ENCODE results near the gene MYO5B. TPM values are rescaled to one million over a fixed set of nuclear protein-coding genes. Genes with fewer than 3 reads are reported as not detected.

The MYO5B gene
- polyA plus RNA-seq, 1 donor (not counting 4 experiments of a cell fraction or from before 2014, with no cell fraction given), result 6.8 TPM

- no peak overlapping the region for H2AFZ ChIP-seq (ENCODE audit: control insufficient read depth, low read length)
- H3K4me1 ChIP-seq (ENCODE audit: control insufficient read depth, extremely low read depth, insufficient read depth, low read length), result no peaks in the 10 kb centered on the region
- no peaks in the 10 kb centered on the region for H3K36me3 ChIP-seq (ENCODE audit: control insufficient read depth in 2 of 2, extremely low read depth in 1 of 2, insufficient read depth in 2 of 2, low read length in 2 of 2)
- no peak overlapping the region for H3K27ac ChIP-seq (ENCODE audit: control insufficient read depth, insufficient read depth, low read length)
- no peak for DNase-seq (ENCODE audit: low read depth, low spot score)
- dilution Hi-C loops (cut with MboI; ENCODE audit: extremely low pct_ligation_motif_present, low sequenced_read_pairs), result no loop called here
- no peak for FAIRE-seq
- H3K9me1 ChIP-seq (ENCODE audit: control insufficient read depth, extremely low read depth, insufficient read depth, low read length), result no peaks in the 10 kb centered on the region
- no peak for TF ChIP-seq EZH2 (IDR thresholded peaks at IDR 0.05; ENCODE audit: low read length)
- no peak for TF ChIP-seq CTCF (optimal IDR thresholded peaks at IDR 0.05 in 1 of 3, IDR thresholded peaks at IDR 0.05 in 1 of 3, conservative IDR thresholded peaks at IDR 0.05 in 1 of 3; ENCODE audit: extremely low read depth in 1 of 3, insufficient read depth in 2 of 3, low read length in 3 of 3)
- no peak overlapping the region for H3K4me2 ChIP-seq (ENCODE audit: control insufficient read depth, extremely low read depth, insufficient read depth, low read depth, low read length)
- peaks cover 6% of the 10 kb centered on the region for H3K27me3 ChIP-seq (ENCODE audit: control insufficient read depth, extremely low read depth, insufficient read depth, low read length)
- H4K20me1 ChIP-seq (ENCODE audit: control insufficient read depth, extremely low read depth, insufficient read depth, low read length), result no peaks in the 10 kb centered on the region
- no peaks in the 10 kb centered on the region for H3K9me3 ChIP-seq (ENCODE audit: control insufficient read depth, low read depth, low read length)
- H3K9ac ChIP-seq (ENCODE audit: control insufficient read depth, extremely low read depth, insufficient read depth, low read length), result no peak overlapping the region
- no peaks in the 10 kb centered on the region for H3K79me2 ChIP-seq (ENCODE audit: control insufficient read depth, insufficient read depth, low read length)
- no peak overlapping the region for H3K4me3 ChIP-seq (ENCODE audit: control insufficient read depth in 2 of 3, extremely low read depth in 1 of 3, insufficient read depth in 2 of 3, low read depth in 1 of 3, low read length in 3 of 3)
Measured at GRCh38 chr18:49901862-49902340, 293.0 kb downstream of the MYO5B start.

GRCh38 chr18:49899657-49900330 is 295.2 kb downstream of the MYO5B start:
- no peaks in the 10 kb centered on the region for H3K4me1 ChIP-seq (ENCODE audit: control insufficient read depth, extremely low read depth, insufficient read depth, low read length)
- FAIRE-seq, result no peak
- dilution Hi-C loops (cut with MboI; ENCODE audit: extremely low pct_ligation_motif_present, low sequenced_read_pairs), result no loop called here
- H3K79me2 ChIP-seq (ENCODE audit: control insufficient read depth, insufficient read depth, low read length), result no peaks in the 10 kb centered on the region
- no peak overlapping the region for H3K4me2 ChIP-seq (ENCODE audit: control insufficient read depth, extremely low read depth, insufficient read depth, low read depth, low read length)
- no peaks in the 10 kb centered on the region for H3K36me3 ChIP-seq (ENCODE audit: control insufficient read depth in 2 of 2, extremely low read depth in 1 of 2, insufficient read depth in 2 of 2, low read length in 2 of 2)
- no peaks in the 10 kb centered on the region for H4K20me1 ChIP-seq (ENCODE audit: control insufficient read depth, extremely low read depth, insufficient read depth, low read length)
- TF ChIP-seq CTCF (optimal IDR thresholded peaks at IDR 0.05 in 1 of 3, IDR thresholded peaks at IDR 0.05 in 1 of 3, conservative IDR thresholded peaks at IDR 0.05 in 1 of 3; ENCODE audit: extremely low read depth in 1 of 3, insufficient read depth in 2 of 3, low read length in 3 of 3), result peak in 1 of 3 experiments; percentile 16
- no peak for TF ChIP-seq EZH2 (IDR thresholded peaks at IDR 0.05; ENCODE audit: low read length)
- H2AFZ ChIP-seq (ENCODE audit: control insufficient read depth, low read length), result no peak overlapping the region
- no peaks in the 10 kb centered on the region for H3K9me1 ChIP-seq (ENCODE audit: control insufficient read depth, extremely low read depth, insufficient read depth, low read length)
- H3K4me3 ChIP-seq (ENCODE audit: control insufficient read depth in 2 of 3, extremely low read depth in 1 of 3, insufficient read depth in 2 of 3, low read depth in 1 of 3, low read length in 3 of 3), result no peak overlapping the region
- no peak overlapping the region for H3K9ac ChIP-seq (ENCODE audit: control insufficient read depth, extremely low read depth, insufficient read depth, low read length)
- no peak overlapping the region for H3K27ac ChIP-seq (ENCODE audit: control insufficient read depth, insufficient read depth, low read length)
- DNase-seq (ENCODE audit: low read depth, low spot score), result no peak
- peaks cover 6% of the 10 kb centered on the region for H3K27me3 ChIP-seq (ENCODE audit: control insufficient read depth, extremely low read depth, insufficient read depth, low read length)
- no peaks in the 10 kb centered on the region for H3K9me3 ChIP-seq (ENCODE audit: control insufficient read depth, low read depth, low read length)

Measured in keratinocyte (primary cell).